ENCODE results near the gene CLIP4. TPM values are rescaled to one million over a fixed set of nuclear protein-coding genes. Genes with fewer than 3 reads are reported as not detected.

CLIP4 gene
- total RNA-seq, 4 donors from 2014 or later = 24.1 to 48.7 (median 40.1) TPM

- TF ChIP-seq CTCF (IDR thresholded peaks at IDR 0.05) (no peak), POLR2A (IDR thresholded peaks at IDR 0.05) (no peak)
- H3K27me3 ChIP-seq = no peaks in the 10 kb centered on the region
- no peak for DNase-seq
Observed at GRCh38 chr2:29213888-29214291, 98.7 kb downstream of the CLIP4 start.

GRCh38 chr2:29215073-29215472 is 99.9 kb downstream of the CLIP4 start:
- Histone ChIP-seq H3K4me1 (no peaks in the 10 kb centered on the region), H3K36me3 (no peaks in the 10 kb centered on the region), H3K4me3 (no peak overlapping the region), H3K9me3 (no peaks in the 10 kb centered on the region), H3K27me3 (no peaks in the 10 kb centered on the region), H3K27ac (no peak overlapping the region)
- DNase-seq = no peak
- TF ChIP-seq CTCF (IDR thresholded peaks at IDR 0.05) (no peak), POLR2A (IDR thresholded peaks at IDR 0.05) (no peak)
- intact Hi-C loops (cut with DNase I; ENCODE audit: low total_unique reads) = no loop called here

More at GRCh38 chr2:29213888-29214291, 98.7 kb downstream of the CLIP4 start:
- Histone ChIP-seq H3K4me3 (no peak overlapping the region), H3K36me3 (no peaks in the 10 kb centered on the region), H3K27ac (no peak overlapping the region), H3K4me1 (no peaks in the 10 kb centered on the region), H3K9me3 (no peaks in the 10 kb centered on the region)
- intact Hi-C loops (cut with DNase I; ENCODE audit: low total_unique reads) = no loop called here

GRCh38 chr2:29215739-29216608 is 100.8 kb downstream of the CLIP4 start:
- Histone ChIP-seq H3K4me1 (no peaks in the 10 kb centered on the region), H3K9me3 (no peaks in the 10 kb centered on the region), H3K27me3 (no peaks in the 10 kb centered on the region), H3K27ac (no peak overlapping the region), H3K4me3 (no peak overlapping the region), H3K36me3 (no peaks in the 10 kb centered on the region)
- no peak for TF ChIP-seq POLR2A (IDR thresholded peaks at IDR 0.05)
- no peak for TF ChIP-seq CTCF (IDR thresholded peaks at IDR 0.05)
- intact Hi-C loops (cut with DNase I; ENCODE audit: low total_unique reads) = no loop called here
- DNase-seq = no peak

- H3K27me3 ChIP-seq = no peaks in the 10 kb centered on the region
- H3K9me3 ChIP-seq = no peaks in the 10 kb centered on the region
- DNase-seq = no peak
- intact Hi-C loops (cut with DNase I; ENCODE audit: low total_unique reads) = no loop called here
- no peak overlapping the region for H3K27ac ChIP-seq
- H3K4me1 ChIP-seq = no peaks in the 10 kb centered on the region
- H3K4me3 ChIP-seq = no peak overlapping the region
- no peak for TF ChIP-seq CTCF (IDR thresholded peaks at IDR 0.05)
- TF ChIP-seq POLR2A (IDR thresholded peaks at IDR 0.05) = no peak
- no peaks in the 10 kb centered on the region for H3K36me3 ChIP-seq
Observed at GRCh38 chr2:29216609-29216909, 101.3 kb downstream of the CLIP4 start.

GRCh38 chr2:29218071-29218470 is 102.9 kb downstream of the CLIP4 start:
- H3K27ac ChIP-seq = no peak overlapping the region
- H3K4me3 ChIP-seq = no peak overlapping the region
- no peak for DNase-seq
- H3K27me3 ChIP-seq = no peaks in the 10 kb centered on the region
- TF ChIP-seq POLR2A (IDR thresholded peaks at IDR 0.05) (no peak), CTCF (IDR thresholded peaks at IDR 0.05) (no peak)
- intact Hi-C loops (cut with DNase I; ENCODE audit: low total_unique reads) = no loop called here
- no peaks in the 10 kb centered on the region for H3K9me3 ChIP-seq
- H3K4me1 ChIP-seq = no peaks in the 10 kb centered on the region
- no peaks in the 10 kb centered on the region for H3K36me3 ChIP-seq

All from uterus (tissue), 4 donors.